Natural killer cell (primary cell): ENCODE data around the gene KCNE4. TPM values are rescaled to one million over a fixed set of nuclear protein-coding genes. Genes with fewer than 3 reads are reported as not detected.

Experiments
- ATAC-seq, 3 donors: fragments of 150-1000 bp in 2 of 3; fragments of 200-7000 bp in 1 of 3; cut with Tn5 transposase; 1 replicate in 1 of 3; 2 replicates in 2 of 3; pipeline ENCODE4 v1.10.0; 2021; ENCODE audit warnings: mild to moderate bottlenecking in 2 of 3, moderate library complexity in 2 of 3
- DNase-seq, 2 donors: peaks; one replicate each; pipeline versions ENCODE4 v3.0.0 to v3.0.0-alpha.2; 2013 to 2021; ENCODE audit warnings: mixed read lengths in 1 of 2
- H3K27ac ChIP-seq: one replicate; pipeline ENCODE4 v1.5.1; 2013; ENCODE audit warnings: mild to moderate bottlenecking, low read length
- H3K27me3 ChIP-seq: one replicate; pipeline ENCODE4 v1.6.1; 2013; ENCODE audit warnings: low read length; ENCODE audit not compliant: control insufficient read depth, insufficient read depth
- H3K36me3 ChIP-seq: one replicate; pipeline ENCODE4 v1.6.1; 2013; ENCODE audit warnings: low read length; ENCODE audit not compliant: control insufficient read depth, insufficient read depth
- H3K4me1 ChIP-seq: one replicate; pipeline ENCODE4 v1.6.1; 2013; ENCODE audit warnings: low read length; ENCODE audit not compliant: control insufficient read depth, insufficient read depth
- H3K4me3 ChIP-seq: one replicate; pipeline ENCODE4 v1.5.1; 2013; ENCODE audit warnings: low read length
- H3K9me3 ChIP-seq: one replicate; pipeline ENCODE4 v1.6.1; 2013; ENCODE audit warnings: low read length; ENCODE audit not compliant: control insufficient read depth, insufficient read depth
- H3K27ac Mint-ChIP-seq, 2 donors: one replicate each; pipeline ENCODE4 v1.8.0; 2022; ENCODE audit warnings: mild to moderate bottlenecking in 2 of 2, mixed read lengths in 2 of 2, moderate library complexity in 1 of 2
- H3K27me3 Mint-ChIP-seq, 2 donors: one replicate each; pipeline ENCODE4 v1.8.0; 2022; ENCODE audit warnings: low read depth in 2 of 2, mixed read lengths in 2 of 2
- H3K36me3 Mint-ChIP-seq: one replicate; pipeline ENCODE4 v1.8.0; 2022; ENCODE audit warnings: mixed read lengths
- H3K4me1 Mint-ChIP-seq, 2 donors: one replicate each; pipeline ENCODE4 v1.8.0; 2022; ENCODE audit warnings: mixed read lengths in 2 of 2
- H3K4me3 Mint-ChIP-seq: one replicate; pipeline ENCODE4 v1.8.0; 2022; ENCODE audit warnings: mild to moderate bottlenecking, moderate library complexity, mixed read lengths
- H3K9me3 Mint-ChIP-seq, 2 donors: one replicate each; pipeline ENCODE4 v1.8.0; 2022; ENCODE audit warnings: mixed read lengths in 2 of 2
- WGBS: methylation state at CpG from one replicate; pipeline ENCODE4 v1.1.7; 2013; ENCODE audit warnings: missing lambda C conversion rate; ENCODE audit not compliant: insufficient coverage; 5-methylcytosine and 5-hydroxymethylcytosine counted together
- intact Hi-C: fragments of 100-400 bp; cut with micrococcal nuclease; formaldehyde crosslinking; loops from one replicate; pipeline ENCODE4 v1.14.2; 2022
- total RNA-seq, 4 donors: library from RNA; stranded (reverse); fragments of 120-200 nt in 1 of 4; gene quantifications; one replicate each; pipeline versions ENCODE4 v1.2.3 to v1.2.4, GENCODE V29; 2013 to 2022
- TF ChIP-seq, protein P1 (sequence below): fragments of 200-600 bp; IDR thresholded peaks from one replicate; pipeline ENCODE4 v1.8.0; 2022; ENCODE audit warnings: antibody characterized with exemption

Gene KCNE4
- total RNA-seq, 3 donors from 2014 or later (not counting 1 experiment from before 2014, with no cell fraction given), result not detected

- H3K27me3 ChIP-seq, result peaks cover 2% of the 10 kb centered on the region
- ATAC-seq (no peak), DNase-seq (no peak)
- H3K9me3 Mint-ChIP-seq, result no peaks in the 10 kb centered on the region
- H3K27ac Mint-ChIP-seq, result no peak overlapping the region
- H3K36me3 ChIP-seq, result no peaks in the 10 kb centered on the region
- intact Hi-C loops, result no loop called here
- no peak overlapping the region for H3K27ac ChIP-seq
- H3K36me3 Mint-ChIP-seq, result no peaks in the 10 kb centered on the region
- no peak overlapping the region for H3K4me3 Mint-ChIP-seq
- WGBS, result 89% methylated on average over 4 of the region's 4 CpGs
- H3K27me3 Mint-ChIP-seq, result peaks cover 6 to 10% of the 10 kb centered on the region in 2 donors
- TF ChIP-seq, protein P1, sequence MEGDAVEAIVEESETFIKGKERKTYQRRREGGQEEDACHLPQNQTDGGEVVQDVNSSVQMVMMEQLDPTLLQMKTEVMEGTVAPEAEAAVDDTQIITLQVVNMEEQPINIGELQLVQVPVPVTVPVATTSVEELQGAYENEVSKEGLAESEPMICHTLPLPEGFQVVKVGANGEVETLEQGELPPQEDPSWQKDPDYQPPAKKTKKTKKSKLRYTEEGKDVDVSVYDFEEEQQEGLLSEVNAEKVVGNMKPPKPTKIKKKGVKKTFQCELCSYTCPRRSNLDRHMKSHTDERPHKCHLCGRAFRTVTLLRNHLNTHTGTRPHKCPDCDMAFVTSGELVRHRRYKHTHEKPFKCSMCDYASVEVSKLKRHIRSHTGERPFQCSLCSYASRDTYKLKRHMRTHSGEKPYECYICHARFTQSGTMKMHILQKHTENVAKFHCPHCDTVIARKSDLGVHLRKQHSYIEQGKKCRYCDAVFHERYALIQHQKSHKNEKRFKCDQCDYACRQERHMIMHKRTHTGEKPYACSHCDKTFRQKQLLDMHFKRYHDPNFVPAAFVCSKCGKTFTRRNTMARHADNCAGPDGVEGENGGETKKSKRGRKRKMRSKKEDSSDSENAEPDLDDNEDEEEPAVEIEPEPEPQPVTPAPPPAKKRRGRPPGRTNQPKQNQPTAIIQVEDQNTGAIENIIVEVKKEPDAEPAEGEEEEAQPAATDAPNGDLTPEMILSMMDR, result no peak
- no peak overlapping the region for H3K4me3 ChIP-seq
- H3K4me1 ChIP-seq, result no peaks in the 10 kb centered on the region
- no peaks in the 10 kb centered on the region for H3K9me3 ChIP-seq
- no peaks in the 10 kb centered on the region for H3K4me1 Mint-ChIP-seq
These were observed 8.3 kb downstream of the KCNE4 start for GRCh38 chr2:223060201-223060825.

- Histone ChIP-seq H3K27me3 (peaks cover 3% of the 10 kb centered on the region), H3K27ac (no peak overlapping the region), H3K36me3 (no peaks in the 10 kb centered on the region), H3K4me3 (no peak overlapping the region), H3K9me3 (no peaks in the 10 kb centered on the region), H3K4me1 (no peaks in the 10 kb centered on the region)
- Mint-ChIP-seq H3K9me3 (no peaks in the 10 kb centered on the region), H3K27ac (no peak overlapping the region), H3K4me1 (no peaks in the 10 kb centered on the region), H3K36me3 (no peaks in the 10 kb centered on the region), H3K27me3 (peaks cover 0 to 10% of the 10 kb centered on the region in 2 donors), H3K4me3 (no peak overlapping the region)
- intact Hi-C loops, result no loop called here
- ATAC-seq, result no peak
- no peak for DNase-seq
- WGBS, result 100% methylated on average over 2 of the region's 2 CpGs
- TF ChIP-seq, protein P1, result no peak
These were observed 10.4 kb downstream of the KCNE4 start for GRCh38 chr2:223062396-223062795.

- Histone ChIP-seq H3K27me3 (peaks cover 3% of the 10 kb centered on the region), H3K4me1 (no peaks in the 10 kb centered on the region), H3K36me3 (no peaks in the 10 kb centered on the region), H3K4me3 (no peak overlapping the region), H3K9me3 (no peaks in the 10 kb centered on the region), H3K27ac (no peak overlapping the region)
- Mint-ChIP-seq H3K27me3 (peaks cover 0 to 10% of the 10 kb centered on the region in 2 donors), H3K4me1 (no peaks in the 10 kb centered on the region), H3K27ac (no peak overlapping the region), H3K36me3 (no peaks in the 10 kb centered on the region), H3K4me3 (no peak overlapping the region), H3K9me3 (peaks cover 0 to 2% of the 10 kb centered on the region in 2 donors)
- intact Hi-C loops, result no loop called here
- WGBS, result 84% methylated on average over 2 of the region's 5 CpGs
- ATAC-seq, result no peak
- TF ChIP-seq, protein P1, result no peak
- no peak for DNase-seq
These were observed 13.1 kb downstream of the KCNE4 start for GRCh38 chr2:223065107-223065506.

- 81% methylated on average over 5 of the region's 5 CpGs for WGBS
These were observed 14.7 kb downstream of the KCNE4 start for GRCh38 chr2:223066721-223067120.

More at GRCh38 chr2:223066721-223067120, 14.7 kb downstream of the KCNE4 start:
- DNase-seq, result no peak
- Mint-ChIP-seq H3K4me3 (no peak overlapping the region), H3K9me3 (peaks cover 0 to 2% of the 10 kb centered on the region in 2 donors), H3K27ac (no peak overlapping the region), H3K27me3 (peaks cover 0 to 7% of the 10 kb centered on the region in 2 donors), H3K4me1 (no peaks in the 10 kb centered on the region), H3K36me3 (no peaks in the 10 kb centered on the region)
- Histone ChIP-seq H3K9me3 (no peaks in the 10 kb centered on the region), H3K36me3 (no peaks in the 10 kb centered on the region), H3K27ac (no peak overlapping the region), H3K4me3 (no peak overlapping the region), H3K4me1 (no peaks in the 10 kb centered on the region), H3K27me3 (peaks cover 3% of the 10 kb centered on the region)
- no peak for ATAC-seq
- intact Hi-C loops, result no loop called here
- TF ChIP-seq, protein P1, result no peak
